Naive thymus-derived CD8-positive, alpha-beta T cell (primary cell): ENCODE measurements around the gene PAX6. TPM values are rescaled to one million over a fixed set of nuclear protein-coding genes. Genes with fewer than 3 reads are reported as not detected.

Experiments
- ATAC-seq, 2 donors: fragments of 150-1000 bp; cut with Tn5 transposase in 1 of 2; sonication (Bioruptor Pico), chemical (Tn5 transposase) in 1 of 2; 1 replicate in 1 of 2; 2 replicates in 1 of 2; pipeline ENCODE4 v1.10.0; 2021; ENCODE audit warnings: mild to moderate bottlenecking in 2 of 2, moderate library complexity in 2 of 2
- POLR2A ChIA-PET: fragments of 350-600 bp; sonication (Branson Sonifier 250); formaldehyde crosslinking; loops from one replicate; lab custom pipeline; 2021; ENCODE audit warnings: antibody characterized with exemption; lab: Charles Lee
- DNase-seq, 10 donors: peaks; one replicate each; pipeline versions ENCODE4 v3.0.0 to v3.0.0-alpha.2; 2020 to 2022
- H3K27ac Mint-ChIP-seq, 10 donors: one replicate each; pipeline ENCODE4 v1.8.0; 2020 to 2022; ENCODE audit warnings: mild to moderate bottlenecking in 10 of 10, mixed read lengths in 10 of 10, moderate library complexity in 4 of 10, inconsistent platforms in 1 of 10
- H3K27me3 Mint-ChIP-seq, 5 donors: one replicate each; pipeline ENCODE4 v1.8.0; 2021 to 2022; ENCODE audit warnings: mixed read lengths in 5 of 5
- H3K36me3 Mint-ChIP-seq, 3 donors: one replicate each; pipeline ENCODE4 v1.8.0; 2020 to 2022; ENCODE audit warnings: mixed read lengths in 3 of 3, mild to moderate bottlenecking in 2 of 3, inconsistent platforms in 1 of 3
- H3K4me1 Mint-ChIP-seq, 4 donors: one replicate each; pipeline ENCODE4 v1.8.0; 2021 to 2022; ENCODE audit warnings: mixed read lengths in 4 of 4
- H3K4me3 Mint-ChIP-seq, 10 donors: one replicate each; pipeline ENCODE4 v1.8.0; 2020 to 2022; ENCODE audit warnings: mild to moderate bottlenecking in 10 of 10, mixed read lengths in 10 of 10, moderate library complexity in 6 of 10, inconsistent platforms in 1 of 10
- H3K9me3 Mint-ChIP-seq, 9 donors: one replicate each; pipeline ENCODE4 v1.8.0; 2020 to 2022; ENCODE audit warnings: mixed read lengths in 9 of 9, mild to moderate bottlenecking in 3 of 9, inconsistent platforms in 1 of 9, moderate library complexity in 1 of 9
- polyA plus RNA-seq, 3 donors: library from polyadenylated mRNA; unstranded; fragments of 300-500 nt; fragmentation: Illumina TruSeq; gene quantifications; one replicate each; pipeline ENCODE4 v1.2.3, GENCODE V29; 2021
- total RNA-seq, 8 experiments: library from RNA in 2 of 8; stranded (reverse) in 2 of 8; gene quantifications; one replicate each; pipeline ENCODE4 v1.2.3 and lab custom pipeline; 2021 to 2026

PAX6 gene
- total and polyA plus RNA-seq, 5 experiments from 2014 or later: 0.05 TPM; not detected in 4

DNA sequence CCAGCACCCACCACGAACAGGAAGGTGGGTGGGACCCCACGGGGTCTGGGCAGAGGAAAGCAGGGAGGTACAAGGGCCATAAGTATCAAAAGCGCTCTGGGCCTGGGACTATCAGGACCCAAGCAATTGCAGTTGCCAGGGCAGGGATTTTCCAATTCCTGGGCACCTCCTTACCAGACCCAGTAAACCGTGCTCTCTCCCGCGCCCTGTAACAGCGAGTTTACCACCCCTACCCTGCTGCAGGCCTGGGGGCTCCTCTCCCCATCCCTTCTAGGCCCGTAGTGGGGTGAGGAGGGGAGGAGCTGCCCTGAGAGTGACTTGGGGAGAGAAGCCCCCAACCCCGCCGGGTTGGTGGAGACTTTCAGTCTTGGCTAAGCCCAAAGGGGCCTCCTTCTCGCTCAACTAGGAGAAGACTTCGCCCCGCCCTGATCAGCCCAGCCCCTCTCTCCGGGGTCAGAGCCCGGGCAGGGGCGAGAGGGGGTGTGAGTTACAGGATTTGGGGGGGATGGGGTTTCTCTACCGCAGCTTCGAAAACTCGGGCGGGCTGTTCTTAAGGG, 5.4 kb downstream of the PAX6 start:
- H3K4me1 Mint-ChIP-seq: peaks cover 33 to 60% (median 48%) of the 10 kb centered on the region in 4 donors
- POLR2A ChIA-PET: no interaction called here

DNA sequence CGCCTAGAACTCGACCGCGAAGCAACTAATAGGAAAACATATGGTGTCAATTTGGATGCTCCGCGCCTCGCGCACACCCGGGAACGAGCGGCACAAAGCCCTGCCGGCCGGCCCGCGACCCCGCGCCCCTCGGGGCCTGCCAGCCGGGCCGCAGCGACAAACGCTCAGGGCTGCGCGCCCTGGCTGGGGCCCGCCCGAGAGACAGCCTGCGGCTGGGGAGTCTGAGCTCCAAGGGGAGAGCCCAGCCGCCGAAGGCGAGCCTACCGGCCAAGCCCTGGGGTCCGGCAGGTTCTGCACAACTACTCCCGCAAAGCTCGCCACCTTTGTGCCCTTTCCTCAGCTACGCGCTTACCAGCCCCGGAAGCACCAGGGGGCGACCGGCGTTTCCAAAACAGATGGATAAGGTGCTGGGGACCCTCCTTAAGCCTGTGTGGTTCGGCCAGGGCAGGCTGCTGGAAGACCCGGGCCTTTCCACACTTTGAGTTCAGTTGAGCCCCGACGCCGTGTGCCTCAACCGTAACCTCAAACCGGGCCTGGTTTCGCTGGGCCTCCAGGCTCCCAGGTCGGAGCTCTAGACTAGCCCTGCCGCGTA, 6.0 kb downstream of the PAX6 start:
- no peak for DNase-seq
- peaks cover 8 to 37% (median 34%) of the 10 kb centered on the region in 3 donors for H3K36me3 Mint-ChIP-seq
- peaks cover 36 to 63% (median 51%) of the 10 kb centered on the region in 4 donors for H3K4me1 Mint-ChIP-seq
- peaks cover 0 to 51% (median 28%) of the 10 kb centered on the region in 9 donors for H3K9me3 Mint-ChIP-seq
- H3K27ac Mint-ChIP-seq: peak overlapping the region in 1 of 10 donors; percentile 88
- peaks cover 68 to 92% (median 79%) of the 10 kb centered on the region in 5 donors for H3K27me3 Mint-ChIP-seq
- peak overlapping the region; percentile 61 to 83 (median 76) for H3K4me3 Mint-ChIP-seq
- ATAC-seq: no peak
- POLR2A ChIA-PET: no interaction called here

More for the DNA sequence above, 5.4 kb downstream of the PAX6 start:
- ATAC-seq: no peak
- peak overlapping the region in 1 of 10 donors; percentile 24 for H3K27ac Mint-ChIP-seq
- peaks cover 0 to 46% (median 23%) of the 10 kb centered on the region in 9 donors for H3K9me3 Mint-ChIP-seq
- H3K36me3 Mint-ChIP-seq: peaks cover 7 to 32% (median 28%) of the 10 kb centered on the region in 3 donors
- DNase-seq: no peak
- H3K27me3 Mint-ChIP-seq: peaks cover 64 to 91% (median 75%) of the 10 kb centered on the region in 5 donors
- peak overlapping the region in 2 of 10 donors; percentile 9 to 39 for H3K4me3 Mint-ChIP-seq

DNA sequence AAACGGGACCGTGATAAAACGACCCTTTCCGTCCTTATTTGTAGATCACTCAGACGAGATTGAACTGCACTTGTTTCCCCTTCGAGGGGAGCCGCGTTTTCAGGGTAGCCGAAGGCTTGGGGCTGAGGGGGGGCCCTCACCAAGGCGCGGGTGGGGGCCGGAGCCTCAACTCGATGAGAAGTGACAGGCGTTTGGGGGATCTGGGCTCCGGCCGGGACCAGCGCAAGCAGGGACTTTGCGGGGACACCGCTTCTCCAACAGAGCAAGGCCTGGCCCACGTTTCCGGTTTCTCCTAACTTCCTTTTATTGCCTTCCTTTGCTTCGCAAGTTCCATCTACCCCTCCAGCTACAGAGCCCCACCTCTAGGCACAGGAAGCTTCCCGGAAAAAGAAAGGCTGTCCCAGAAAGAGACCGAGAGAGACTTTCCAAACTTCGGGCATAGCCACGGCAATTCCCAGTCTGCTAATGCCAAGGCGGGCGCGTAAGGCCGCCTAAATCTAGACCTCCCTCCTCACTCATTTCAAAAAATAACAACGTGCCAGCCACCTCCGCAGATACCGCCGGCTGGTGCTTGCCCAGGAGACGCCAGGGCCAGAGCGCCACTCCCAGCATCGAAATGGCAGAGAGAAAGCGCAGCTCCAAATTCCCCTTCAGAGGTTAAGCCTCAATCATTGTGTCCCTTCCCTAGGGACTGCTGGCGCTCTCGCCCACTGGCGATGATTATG, 6.6 kb downstream of the PAX6 start:
- H3K4me1 Mint-ChIP-seq: peaks cover 37 to 65% (median 51%) of the 10 kb centered on the region in 4 donors
- H3K36me3 Mint-ChIP-seq: peaks cover 10 to 40% (median 37%) of the 10 kb centered on the region in 3 donors
- H3K4me3 Mint-ChIP-seq: peak overlapping the region; percentile 61 to 83 (median 76)
- ATAC-seq (no peak), DNase-seq (peak in 1 of 10 donors; percentile 15)
- peak overlapping the region in 1 of 10 donors; percentile 88 for H3K27ac Mint-ChIP-seq
- H3K9me3 Mint-ChIP-seq: peaks cover 0 to 55% (median 30%) of the 10 kb centered on the region in 9 donors
- POLR2A ChIA-PET: no interaction called here
- H3K27me3 Mint-ChIP-seq: peaks cover 69 to 93% (median 80%) of the 10 kb centered on the region in 5 donors

DNA sequence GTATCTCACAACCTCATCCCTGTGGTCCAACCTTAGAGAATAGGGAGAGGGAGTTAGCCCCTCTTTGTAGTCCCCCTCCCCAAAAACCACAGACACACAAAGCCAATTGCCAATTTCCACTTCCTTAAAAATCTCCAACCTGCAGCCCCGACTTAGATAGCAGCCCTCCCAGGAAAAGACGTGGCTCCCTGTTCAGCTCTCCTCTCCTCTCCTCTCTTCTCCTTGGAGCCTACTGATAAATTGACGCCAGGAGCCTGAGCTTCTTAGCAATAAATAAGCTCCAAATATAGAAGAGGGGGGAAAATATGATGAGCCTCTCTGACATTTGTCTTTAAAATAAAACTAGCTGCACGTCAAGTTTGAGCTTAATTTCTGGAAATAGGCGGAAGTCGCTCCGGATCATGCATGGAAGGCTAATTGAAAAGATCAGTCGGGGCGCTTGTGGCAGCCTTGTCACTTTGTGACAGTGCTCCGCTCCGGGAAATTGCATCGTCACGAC, 7.3 kb downstream of the PAX6 start:
- ATAC-seq (no peak), DNase-seq (no peak)
- Mint-ChIP-seq H3K36me3 (peaks cover 10 to 40% (median 37%) of the 10 kb centered on the region in 3 donors), H3K4me1 (peaks cover 36 to 65% (median 48%) of the 10 kb centered on the region in 4 donors), H3K27me3 (peaks cover 66 to 93% (median 78%) of the 10 kb centered on the region in 5 donors), H3K9me3 (peaks cover 0 to 51% (median 30%) of the 10 kb centered on the region in 9 donors), H3K4me3 (peak overlapping the region; percentile 61 to 83 (median 76)), H3K27ac (no peak overlapping the region)
- POLR2A ChIA-PET: no interaction called here

DNA sequence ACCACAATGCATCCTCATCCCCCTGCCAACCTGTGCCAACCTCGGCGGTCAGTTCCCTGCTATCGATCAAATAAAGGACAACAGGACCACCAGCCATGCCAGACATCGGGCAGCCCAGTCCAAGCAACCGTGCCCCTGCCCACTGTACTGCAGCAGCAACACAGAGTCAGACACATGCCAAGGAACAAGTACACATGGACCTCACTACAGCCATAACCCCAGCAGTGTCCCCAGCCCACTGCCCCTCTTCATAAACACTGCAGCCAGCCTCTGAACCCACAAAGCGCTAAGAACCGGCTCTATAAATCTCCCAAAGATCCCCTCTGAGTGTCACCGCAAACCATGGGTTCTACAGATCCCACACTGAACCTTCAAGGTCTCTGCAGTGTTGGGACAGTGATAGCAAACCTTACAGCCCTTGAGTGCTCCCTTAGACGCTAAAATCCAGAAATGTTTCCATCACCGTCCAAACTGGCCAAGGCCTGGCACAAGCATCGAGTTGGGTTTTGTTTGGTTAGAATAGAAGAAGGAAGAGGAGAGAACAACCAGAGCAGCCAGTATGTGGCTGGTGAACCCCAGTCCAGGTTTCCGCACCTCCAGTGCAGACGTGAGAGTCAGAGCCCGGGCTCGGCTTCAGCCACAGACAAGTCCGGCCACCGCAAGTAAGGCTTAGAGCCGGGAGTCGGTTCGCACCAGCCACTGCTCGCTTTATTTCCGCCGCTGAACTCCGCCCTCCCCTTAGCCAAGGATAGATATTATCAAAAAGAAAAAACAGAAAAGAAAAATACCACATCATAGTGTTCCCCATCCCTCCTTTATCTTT, 7.9 kb downstream of the PAX6 start:
- ATAC-seq (no peak), DNase-seq (no peak)
- Mint-ChIP-seq H3K27ac (no peak overlapping the region), H3K9me3 (peaks cover 0 to 51% (median 30%) of the 10 kb centered on the region in 9 donors), H3K4me3 (peak overlapping the region; percentile 4 to 83 (median 76)), H3K36me3 (peaks cover 10 to 40% (median 32%) of the 10 kb centered on the region in 3 donors), H3K4me1 (peaks cover 36 to 66% (median 46%) of the 10 kb centered on the region in 4 donors), H3K27me3 (peaks cover 60 to 89% (median 74%) of the 10 kb centered on the region in 5 donors)
- POLR2A ChIA-PET: no interaction called here

DNA sequence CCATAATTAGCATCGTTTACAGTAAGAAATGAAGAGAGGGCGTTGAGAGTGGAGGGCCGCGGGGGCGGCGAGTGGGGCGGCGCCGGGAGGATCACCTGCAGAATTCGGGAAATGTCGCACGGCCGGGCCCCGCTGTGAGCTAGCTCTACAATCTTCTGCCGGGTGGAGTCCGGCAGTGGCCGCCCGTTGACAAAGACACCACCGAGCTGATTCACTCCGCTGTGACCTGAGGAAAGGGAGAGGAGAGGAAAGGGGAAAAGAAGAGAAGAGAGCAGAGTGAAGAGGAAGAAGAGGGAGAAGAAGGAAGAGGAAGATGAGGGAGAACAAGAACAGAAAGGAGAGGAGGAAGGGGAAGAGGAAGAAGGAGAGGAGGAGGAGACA, 8.5 kb downstream of the PAX6 start:
- peaks cover 38 to 72% (median 47%) of the 10 kb centered on the region in 4 donors for H3K4me1 Mint-ChIP-seq
- peaks cover 58 to 89% (median 71%) of the 10 kb centered on the region in 5 donors for H3K27me3 Mint-ChIP-seq
- POLR2A ChIA-PET: no interaction called here
- DNase-seq: no peak
- ATAC-seq: no peak
- H3K4me3 Mint-ChIP-seq: peak overlapping the region in 3 of 10 donors; percentile 7 to 66 (median 28)
- peaks cover 11 to 37% (median 30%) of the 10 kb centered on the region in 3 donors for H3K36me3 Mint-ChIP-seq
- no peak overlapping the region for H3K27ac Mint-ChIP-seq
- peaks cover 0 to 55% (median 27%) of the 10 kb centered on the region in 9 donors for H3K9me3 Mint-ChIP-seq

DNA sequence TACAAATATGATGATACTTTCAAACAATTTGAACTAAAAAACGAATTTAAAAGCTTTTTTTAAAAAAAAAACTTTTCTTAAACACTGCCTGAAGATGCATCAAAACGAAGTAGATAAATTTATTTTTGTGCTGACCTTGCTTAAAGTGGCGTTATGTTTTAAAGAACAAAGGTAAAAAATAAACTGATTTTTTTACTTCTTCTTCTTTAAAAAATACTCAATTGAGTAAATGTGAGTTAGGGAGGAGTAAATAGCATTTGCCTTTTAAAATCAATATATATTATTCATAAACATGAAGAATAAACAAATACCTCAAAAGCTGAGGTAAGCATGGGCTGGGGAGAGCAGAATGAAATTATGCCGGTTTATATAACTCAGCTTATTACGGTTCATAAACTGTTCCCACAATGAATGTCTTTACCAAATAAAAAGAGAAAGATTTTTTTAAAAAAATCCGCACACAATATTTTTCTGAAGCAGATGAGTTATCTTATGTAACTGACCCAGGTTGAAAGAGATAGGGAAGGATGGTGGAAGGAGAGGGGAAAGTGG, 9.0 kb downstream of the PAX6 start:
- ATAC-seq (no peak), DNase-seq (no peak)
- peaks cover 0 to 59% (median 29%) of the 10 kb centered on the region in 9 donors for H3K9me3 Mint-ChIP-seq
- peaks cover 13 to 34% (median 33%) of the 10 kb centered on the region in 3 donors for H3K36me3 Mint-ChIP-seq
- H3K27ac Mint-ChIP-seq: no peak overlapping the region
- peak overlapping the region in 1 of 10 donors; percentile 66 for H3K4me3 Mint-ChIP-seq
- H3K27me3 Mint-ChIP-seq: peaks cover 57 to 89% (median 70%) of the 10 kb centered on the region in 5 donors
- POLR2A ChIA-PET: no interaction called here
- H3K4me1 Mint-ChIP-seq: peaks cover 35 to 77% (median 50%) of the 10 kb centered on the region in 4 donors

DNA sequence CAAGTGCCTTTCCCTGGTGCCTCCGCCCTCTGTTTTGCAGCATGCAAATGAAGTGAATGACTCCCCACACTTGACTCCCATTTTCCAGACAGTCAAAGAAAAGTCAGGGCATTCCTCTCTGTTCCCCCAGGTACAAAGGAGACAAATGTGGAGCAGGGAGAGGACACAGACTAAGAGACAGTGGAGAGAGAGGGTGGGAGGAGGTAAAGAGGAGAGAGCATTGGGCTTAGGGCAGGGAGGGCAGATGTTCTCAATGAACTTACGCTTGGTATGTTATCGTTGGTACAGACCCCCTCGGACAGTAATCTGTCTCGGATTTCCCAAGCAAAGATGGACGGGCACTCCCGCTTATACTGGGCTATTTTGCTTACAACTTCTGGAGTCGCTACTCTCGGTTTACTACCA, 9.8 kb downstream of the PAX6 start:
- Mint-ChIP-seq H3K4me3 (peak overlapping the region in 2 of 10 donors; percentile 14), H3K9me3 (peaks cover 0 to 66% (median 29%) of the 10 kb centered on the region in 9 donors), H3K27me3 (peaks cover 57 to 89% (median 67%) of the 10 kb centered on the region in 5 donors), H3K36me3 (peaks cover 13 to 39% (median 29%) of the 10 kb centered on the region in 3 donors), H3K4me1 (peaks cover 32 to 72% (median 46%) of the 10 kb centered on the region in 4 donors), H3K27ac (peak overlapping the region in 1 of 10 donors; percentile 13)
- ATAC-seq (no peak), DNase-seq (no peak)
- POLR2A ChIA-PET: no interaction called here

DNA sequence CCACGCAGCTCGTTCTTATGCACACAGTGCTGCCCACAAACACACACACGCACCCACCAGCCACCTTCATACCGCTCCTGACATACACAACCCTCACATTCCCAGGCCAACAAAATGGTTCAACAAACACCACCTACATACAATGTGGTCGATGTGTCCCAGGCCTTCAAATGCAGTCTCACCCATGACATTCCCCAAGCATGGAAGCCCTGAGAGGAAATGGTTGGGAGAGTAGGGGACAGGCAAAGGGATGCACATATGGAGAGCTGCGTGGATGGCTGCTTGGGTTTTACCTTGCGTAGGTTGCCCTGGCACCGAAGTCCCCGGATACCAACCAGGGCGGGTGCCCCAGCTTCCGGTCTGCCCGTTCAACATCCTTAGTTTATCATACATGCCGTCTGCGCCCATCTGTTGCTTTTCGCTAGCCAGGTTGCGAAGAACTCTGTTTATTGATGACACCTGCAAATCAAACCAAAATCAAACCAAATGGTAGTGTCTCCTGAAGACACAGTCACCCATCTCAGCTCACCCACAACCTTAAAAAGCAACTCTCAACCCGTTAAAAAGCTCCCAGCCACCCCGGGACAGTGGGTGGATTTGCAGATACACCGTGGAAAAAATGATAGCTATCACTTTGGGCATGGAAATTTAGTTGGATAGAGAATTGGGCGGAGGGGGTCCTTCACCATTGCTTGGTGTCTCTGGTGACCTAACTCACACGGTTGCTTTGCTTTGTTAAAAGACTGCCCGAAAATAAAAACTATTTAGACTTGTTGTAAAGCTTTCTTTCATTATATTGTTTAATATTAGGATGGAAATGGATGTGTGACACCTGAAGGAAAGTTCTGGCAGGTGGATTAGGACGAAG, 10.5 kb downstream of the PAX6 start:
- ATAC-seq: no peak
- POLR2A ChIA-PET: no interaction called here

DNA sequence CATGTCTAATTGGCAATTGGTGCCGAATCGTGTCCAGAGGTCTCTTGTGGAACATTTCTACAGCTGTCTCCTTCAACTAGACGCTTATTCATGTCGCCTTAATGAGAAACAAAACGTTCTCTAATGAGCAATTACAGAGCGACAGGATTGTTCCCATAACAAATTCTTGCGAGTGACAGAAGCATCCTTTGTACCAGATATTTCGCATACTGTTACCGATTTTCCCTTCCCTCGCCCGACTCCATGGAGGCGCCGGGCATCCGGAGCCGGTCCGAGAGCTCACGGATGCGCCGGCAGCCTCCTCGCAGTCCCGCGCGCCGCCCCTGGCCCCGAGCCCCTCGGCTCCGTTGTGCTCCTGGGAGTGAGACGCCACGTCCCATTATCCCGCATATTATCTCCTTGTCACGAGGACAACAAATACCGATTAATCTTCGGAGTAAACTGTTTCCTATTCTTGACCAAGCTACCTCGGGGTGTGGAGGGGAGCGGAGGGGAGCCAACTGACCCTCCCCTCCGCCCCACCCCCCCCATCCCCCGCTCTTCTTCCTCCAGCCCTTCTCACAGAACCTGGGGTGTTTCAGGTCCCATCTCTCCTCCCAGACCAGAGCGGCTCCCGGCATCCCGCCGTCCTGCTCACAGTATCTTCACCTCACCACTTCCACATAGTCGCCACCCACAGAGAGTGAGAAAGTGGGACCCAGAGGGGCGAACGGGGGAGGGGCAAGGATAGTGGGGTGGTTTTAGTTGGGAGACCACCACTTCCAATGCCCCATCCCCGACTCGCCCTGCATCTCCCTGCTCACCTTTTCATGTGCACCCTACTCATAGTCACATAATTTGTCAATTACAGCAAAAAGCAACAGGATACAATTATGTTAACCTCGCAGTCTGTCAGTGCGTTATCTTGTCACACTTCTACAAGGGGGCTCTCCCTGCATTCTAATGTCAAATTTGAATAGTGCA, 11.4 kb downstream of the PAX6 start:
- POLR2A ChIA-PET: no interaction called here
- H3K36me3 Mint-ChIP-seq: peaks cover 13 to 39% (median 33%) of the 10 kb centered on the region in 3 donors
- DNase-seq: no peak
- ATAC-seq: no peak
- H3K27me3 Mint-ChIP-seq: peaks cover 62 to 96% (median 78%) of the 10 kb centered on the region in 5 donors
- peaks cover 0 to 70% (median 29%) of the 10 kb centered on the region in 9 donors for H3K9me3 Mint-ChIP-seq
- H3K27ac Mint-ChIP-seq: peak overlapping the region in 3 of 10 donors; percentile 73 to 90 (median 83)
- H3K4me1 Mint-ChIP-seq: peaks cover 30 to 68% (median 43%) of the 10 kb centered on the region in 4 donors
- H3K4me3 Mint-ChIP-seq: peak overlapping the region in 9 of 10 donors; percentile 6 to 78 (median 51)

More for the DNA sequence above, 10.5 kb downstream of the PAX6 start:
- peak overlapping the region in 9 of 10 donors; percentile 6 to 78 (median 51) for H3K4me3 Mint-ChIP-seq
- H3K9me3 Mint-ChIP-seq: peaks cover 0 to 66% (median 29%) of the 10 kb centered on the region in 9 donors
- H3K27ac Mint-ChIP-seq: peak overlapping the region in 2 of 10 donors; percentile 10 to 73
- peaks cover 13 to 39% (median 33%) of the 10 kb centered on the region in 3 donors for H3K36me3 Mint-ChIP-seq
- peaks cover 62 to 92% (median 71%) of the 10 kb centered on the region in 5 donors for H3K27me3 Mint-ChIP-seq
- no peak for DNase-seq
- H3K4me1 Mint-ChIP-seq: peaks cover 32 to 71% (median 46%) of the 10 kb centered on the region in 4 donors
